Iris pigment epithelial cell (primary cell): ENCODE measurements around the gene BEGAIN.

Experiments used
- DNase-seq: peaks from one replicate; pipeline ENCODE4 v3.0.0-alpha.2; 2011; ENCODE audit warnings: low read depth

BEGAIN gene

GRCh38 chr14:100601064-100601463, 13.8 kb upstream of the BEGAIN start:
- DNase-seq, result no peak

- DNase-seq, result no peak
Observed at GRCh38 chr14:100599981-100600380, 12.8 kb upstream of the BEGAIN start.

GRCh38 chr14:100594625-100594951, 7.4 kb upstream of the BEGAIN start:
- no peak for DNase-seq

- no peak for DNase-seq
Observed at GRCh38 chr14:100593751-100594624, 6.8 kb upstream of the BEGAIN start.

GRCh38 chr14:100592972-100593371, 5.8 kb upstream of the BEGAIN start:
- no peak for DNase-seq

- DNase-seq, result no peak
Observed at GRCh38 chr14:100592461-100592891, 5.3 kb upstream of the BEGAIN start.

- no peak for DNase-seq
Observed at GRCh38 chr14:100591453-100592371, 4.5 kb upstream of the BEGAIN start.

- no peak for DNase-seq
Observed at GRCh38 chr14:100590726-100591452, 3.7 kb upstream of the BEGAIN start.

- DNase-seq, result no peak
Observed at GRCh38 chr14:100589760-100590469, 2.7 kb upstream of the BEGAIN start.

GRCh38 chr14:100589071-100589759, 2.0 kb upstream of the BEGAIN start:
- no peak for DNase-seq

GRCh38 chr14:100588671-100589070, 1.5 kb upstream of the BEGAIN start:
- no peak for DNase-seq

GRCh38 chr14:100587763-100588411, 670 bp upstream of the BEGAIN start:
- DNase-seq, result no peak

GRCh38 chr14:100586403-100587085, 673 bp downstream of the BEGAIN start:
- DNase-seq, result peak; percentile 18

- DNase-seq, result no peak
Observed at GRCh38 chr14:100586153-100586402, 1.1 kb downstream of the BEGAIN start.

GRCh38 chr14:100585448-100586152, 1.6 kb downstream of the BEGAIN start:
- DNase-seq, result no peak

GRCh38 chr14:100584056-100585031, 2.9 kb downstream of the BEGAIN start:
- DNase-seq, result no peak

GRCh38 chr14:100583245-100583644, 4.0 kb downstream of the BEGAIN start:
- no peak for DNase-seq

GRCh38 chr14:100582496-100583165, 4.6 kb downstream of the BEGAIN start:
- no peak for DNase-seq
